ENCODE results near the gene INTS2.
A peak's percentile ranks its signal among the peaks of the same experiment; 100 is the strongest.
"Not testable (repeated sequence)": the region's sequence is repeated elsewhere in the genome, so short reads cannot be mapped to it uniquely, and the experiment has no call there.

The INTS2 gene

GRCh38 chr17:61926826-61927207 lies 965 bp downstream of the INTS2 start:
- no peak for DNase-seq (ENCODE audit: low read depth)
- peak overlapping the region; percentile 76 for H3K4me3 ChIP-seq (ENCODE audit: low read depth, low read length)
- TF ChIP-seq, protein P1, sequence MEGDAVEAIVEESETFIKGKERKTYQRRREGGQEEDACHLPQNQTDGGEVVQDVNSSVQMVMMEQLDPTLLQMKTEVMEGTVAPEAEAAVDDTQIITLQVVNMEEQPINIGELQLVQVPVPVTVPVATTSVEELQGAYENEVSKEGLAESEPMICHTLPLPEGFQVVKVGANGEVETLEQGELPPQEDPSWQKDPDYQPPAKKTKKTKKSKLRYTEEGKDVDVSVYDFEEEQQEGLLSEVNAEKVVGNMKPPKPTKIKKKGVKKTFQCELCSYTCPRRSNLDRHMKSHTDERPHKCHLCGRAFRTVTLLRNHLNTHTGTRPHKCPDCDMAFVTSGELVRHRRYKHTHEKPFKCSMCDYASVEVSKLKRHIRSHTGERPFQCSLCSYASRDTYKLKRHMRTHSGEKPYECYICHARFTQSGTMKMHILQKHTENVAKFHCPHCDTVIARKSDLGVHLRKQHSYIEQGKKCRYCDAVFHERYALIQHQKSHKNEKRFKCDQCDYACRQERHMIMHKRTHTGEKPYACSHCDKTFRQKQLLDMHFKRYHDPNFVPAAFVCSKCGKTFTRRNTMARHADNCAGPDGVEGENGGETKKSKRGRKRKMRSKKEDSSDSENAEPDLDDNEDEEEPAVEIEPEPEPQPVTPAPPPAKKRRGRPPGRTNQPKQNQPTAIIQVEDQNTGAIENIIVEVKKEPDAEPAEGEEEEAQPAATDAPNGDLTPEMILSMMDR (IDR thresholded peaks at IDR 0.05; ENCODE audit: low read depth, low read length, missing control alignments): no peak

DNA sequence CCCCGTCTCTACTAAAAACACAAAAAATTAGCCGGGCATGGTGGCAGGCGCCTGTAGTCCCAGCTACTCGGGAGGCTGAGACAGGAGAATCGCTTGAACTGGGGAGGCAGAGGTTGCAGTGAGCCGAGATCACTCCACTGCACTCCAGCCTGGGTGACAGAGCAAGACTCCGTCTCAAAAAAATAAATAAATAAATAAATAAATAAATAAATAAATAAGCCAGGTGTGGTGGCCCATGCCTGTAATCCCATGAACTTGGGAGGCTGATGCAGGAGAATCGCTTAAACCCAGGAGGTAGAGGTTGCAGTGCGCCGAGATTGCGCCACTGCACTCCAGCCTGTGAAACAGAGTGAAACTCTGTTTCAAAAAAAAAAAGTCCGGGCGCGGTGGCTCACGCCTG lies 12.6 kb downstream of the INTS2 start:
- not testable (repeated sequence) for H3K4me3 ChIP-seq (ENCODE audit: low read depth, low read length); DNase-seq (ENCODE audit: low read depth)

- TF ChIP-seq, protein P1 (IDR thresholded peaks at IDR 0.05; ENCODE audit: low read depth, low read length, missing control alignments): no peak
- no peak for DNase-seq (ENCODE audit: low read depth)
- no peak overlapping the region for H3K4me3 ChIP-seq (ENCODE audit: low read depth, low read length)
These were observed 19.3 kb downstream of the INTS2 start for GRCh38 chr17:61908292-61909037.

DNA sequence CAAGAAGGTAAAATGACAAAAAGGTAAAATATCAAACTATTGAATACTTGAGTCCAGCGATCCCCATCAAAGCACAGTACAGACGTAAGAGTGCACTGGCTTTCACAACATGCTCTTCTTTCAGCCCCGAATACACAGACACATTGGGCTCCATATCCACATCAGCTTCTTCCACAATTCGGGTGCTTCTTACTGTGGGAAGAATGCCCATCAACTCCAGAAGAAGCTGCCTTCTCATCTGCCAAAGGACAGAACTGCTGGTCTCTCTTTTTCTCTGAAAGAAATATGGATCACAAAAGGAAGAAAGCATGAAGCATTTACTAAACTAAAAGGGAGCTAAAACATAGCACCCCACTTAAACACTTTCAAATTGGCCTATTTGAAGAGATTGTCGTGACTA lies 20.4 kb downstream of the INTS2 start:
- H3K4me3 ChIP-seq (ENCODE audit: low read depth, low read length): no peak overlapping the region
- no peak for DNase-seq (ENCODE audit: low read depth)
- TF ChIP-seq, protein P1 (IDR thresholded peaks at IDR 0.05; ENCODE audit: low read depth, low read length, missing control alignments): no peak

GRCh38 chr17:61904094-61904710 lies 23.6 kb downstream of the INTS2 start:
- no peak overlapping the region; the same call in 1 of the 2 replicates for H3K4me3 ChIP-seq (ENCODE audit: low read depth, low read length)
- peak; percentile 12 for DNase-seq (ENCODE audit: low read depth)
- TF ChIP-seq, protein P1 (IDR thresholded peaks at IDR 0.05; ENCODE audit: low read depth, low read length, missing control alignments): no peak

- no peak for DNase-seq (ENCODE audit: low read depth)
- H3K4me3 ChIP-seq (ENCODE audit: low read depth, low read length): no peak overlapping the region
- TF ChIP-seq, protein P1 (IDR thresholded peaks at IDR 0.05; ENCODE audit: low read depth, low read length, missing control alignments): no peak
These were observed 24.5 kb downstream of the INTS2 start for GRCh38 chr17:61903251-61903650.

DNA sequence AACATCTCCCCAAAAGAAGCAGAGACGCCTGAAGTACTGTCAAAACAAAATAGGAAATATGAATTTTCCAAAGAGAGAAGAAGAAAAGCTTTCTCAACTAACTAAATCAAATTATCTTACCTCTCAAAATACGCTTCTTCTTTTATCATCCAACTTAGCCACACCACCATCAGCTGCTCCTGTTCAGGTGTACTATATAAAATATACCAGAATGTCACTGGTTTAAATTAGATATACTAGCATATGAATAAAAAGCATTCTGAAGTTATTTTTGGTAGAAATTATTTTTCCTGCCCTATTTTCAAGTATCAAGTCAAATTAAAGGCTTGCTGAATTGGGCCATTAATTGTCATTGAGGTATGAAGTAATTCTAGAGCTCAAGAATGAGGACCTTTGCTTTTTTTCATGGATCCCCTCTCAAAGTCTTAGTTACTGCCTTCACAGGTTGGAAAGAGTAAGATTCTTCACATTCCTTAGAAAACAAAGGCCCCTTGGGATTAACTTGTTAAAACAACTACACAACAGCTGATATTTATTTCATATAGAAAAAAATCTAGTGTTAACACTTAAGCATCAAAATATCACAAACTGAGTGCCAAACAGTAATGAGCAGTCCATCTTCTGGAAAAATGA lies 30.1 kb downstream of the INTS2 start:
- TF ChIP-seq, protein P1 (IDR thresholded peaks at IDR 0.05; ENCODE audit: low read depth, low read length, missing control alignments): no peak
- DNase-seq (ENCODE audit: low read depth): no peak

More for the DNA sequence above, 30.1 kb downstream of the INTS2 start:
- no peak overlapping the region for H3K4me3 ChIP-seq (ENCODE audit: low read depth, low read length)
